Adrenal gland (tissue), 12 donors: ENCODE measurements around the gene CNTNAP1. TPM values are rescaled to one million over a fixed set of nuclear protein-coding genes. Genes with fewer than 3 reads are reported as not detected.
A peak's percentile ranks its signal among the peaks of the same experiment; 100 is the strongest.

Source experiments
- DNase-seq, 7 donors: peaks; one replicate each; pipeline ENCODE4 v3.0.0-alpha.2; 2019 to 2020
- H3K27ac ChIP-seq, 5 donors: fragments of 200-600 bp; sonication (generic) in 4 of 5; 1 replicate in 3 of 5; 2 replicates in 2 of 5; pipeline versions ENCODE4 v1.5.1 to v1.8.0; 2016 to 2020; ENCODE audit warnings: mild to moderate bottlenecking in 1 of 5
- H3K27me3 ChIP-seq: fragments of 200-600 bp; 2 replicates; pipeline ENCODE4 v1.8.0; 2021
- H3K36me3 ChIP-seq, 2 donors: fragments of 200-600 bp; replicated peaks in 1 of 2; 1 replicate in 1 of 2; 2 replicates in 1 of 2; pipeline versions ENCODE4 v1.5.1 to v1.8.0; 2018 to 2022
- H3K4me1 ChIP-seq, 2 donors: fragments of 200-600 bp; replicated peaks in 1 of 2; 1 replicate in 1 of 2; 2 replicates in 1 of 2; pipeline versions ENCODE4 v1.5.1 to v1.8.0; 2018 to 2021
- H3K4me3 ChIP-seq, 4 donors: fragments of 200-600 bp; sonication (generic) in 3 of 4; one replicate each; pipeline ENCODE4 v1.5.1; 2016 to 2018
- H3K9me3 ChIP-seq, 3 donors: fragments of 200-600 bp; sonication (generic) in 1 of 3; replicated peaks in 1 of 3; 1 replicate in 2 of 3; 2 replicates in 1 of 3; pipeline versions ENCODE4 v1.5.1 to v1.8.0; 2016 to 2021
- CTCF ChIP-seq, 6 experiments: fragments of 450-650 bp in 4 of 6; fragments of 200-600 bp in 2 of 6; sonication (generic) in 1 of 6; IDR thresholded peaks; 1 replicate in 5 of 6; 2 replicates in 1 of 6; pipeline versions ENCODE4 v1.5.1 to v1.8.0; 2016 to 2021; ENCODE audit warnings: antibody characterized with exemption in 6 of 6, mild to moderate bottlenecking in 2 of 6, moderate library complexity in 1 of 6
- POLR2A ChIP-seq, 2 donors: fragments of 450-650 bp; IDR thresholded peaks; one replicate each; pipeline ENCODE4 v1.6.1; 2017; ENCODE audit warnings: antibody characterized with exemption in 2 of 2, mild to moderate bottlenecking in 2 of 2, moderate library complexity in 1 of 2
- WGBS, 4 donors: extraction: QIAGEN DNeasy Blood & Tissue Kit in 2 of 4; methylation state at CpG; one replicate each; pipeline versions ENCODE4 v1.1.5 to v1.1.7; 2013 to 2017; 5-methylcytosine and 5-hydroxymethylcytosine counted together
- intact Hi-C, 2 donors: fragments of 100-400 bp; cut with DNase I; formaldehyde crosslinking; loops; one replicate each; pipeline versions ENCODE4 v1.14.1 to v1.15.0; 2022 to 2023
- polyA plus RNA-seq, 3 donors: library from polyadenylated mRNA; stranded (reverse); fragments of 200-250 nt in 2 of 3; fragments of 350-450 nt in 1 of 3; fragmentation: Illumina TruSeq in 1 of 3; extraction: RNeasy Lipid Tissue Mini Kit (QIAGEN cat#74804) in 1 of 3; gene quantifications; one replicate each; pipeline ENCODE4 v1.2.3, GENCODE V29; 2013 to 2014
- total RNA-seq, 9 donors: library from RNA; depleted of rRNA in 4 of 9; stranded (reverse); fragments of >200 nt in 4 of 9; fragments of 120-200 nt in 1 of 9; fragmentation: NEBNext Ultra II Directional in 1 of 9; extraction: Animal tissue kit (Norgen Biotek cat#: 25700) in 1 of 9; gene quantifications; one replicate each; pipeline versions ENCODE4 v1.1.0 to v1.2.4, GENCODE V29; 2013 to 2023
- donor health status: healthy with polysubstance abuse.
- donor health status: Bipolar disorder and iron deficiency.
- donor health status: DM: yes; HTN: yes; CAD: no.
- donor health status: DM: no; HTN: no; CAD: no.
- donor health status: DM: no; HTN: no; CAD: no.
- donor health status: DM: yes; HTN: yes; CAD: no.

The CNTNAP1 gene
- total and polyA plus RNA-seq, 12 donors, result 1.6 to 31.9 (median 4.9) TPM

DNA sequence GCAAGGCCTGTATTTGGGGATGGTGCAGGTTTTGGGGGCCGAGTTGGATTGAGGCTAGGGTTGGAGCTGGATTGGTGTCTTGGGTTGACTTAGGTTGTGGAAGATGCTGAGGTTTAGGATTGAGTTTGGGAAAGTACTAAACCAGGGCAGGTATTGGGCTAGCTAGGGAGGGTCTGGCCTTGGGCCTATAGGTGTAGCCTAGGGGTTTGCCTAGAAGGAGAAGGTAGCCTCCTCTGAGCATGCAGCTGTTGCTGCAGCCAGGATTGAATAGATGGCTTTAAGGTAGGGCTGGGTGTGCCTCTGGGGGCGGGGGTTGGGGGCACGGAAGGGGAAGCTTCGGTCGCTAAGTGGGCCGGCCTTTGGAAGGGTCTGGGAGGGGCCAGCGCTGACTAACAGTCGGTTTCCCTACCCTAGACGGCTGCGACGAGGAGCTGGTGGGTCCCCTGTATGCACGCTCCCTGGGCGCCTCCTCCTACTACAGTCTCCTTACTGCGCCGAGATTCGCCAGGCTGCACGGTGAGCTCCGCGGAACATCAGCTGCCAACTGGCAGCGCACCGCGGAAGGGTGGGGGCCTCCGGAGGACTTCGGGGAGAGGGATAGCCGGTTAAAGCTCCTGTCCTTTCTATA is 1.2 kb downstream of the CNTNAP1 start:
- Histone ChIP-seq H3K36me3 (no peaks in the 10 kb centered on the region), H3K9me3 (no peaks in the 10 kb centered on the region), H3K4me1 (peaks cover 19 to 50% of the 10 kb centered on the region in 2 donors), H3K27me3 (no peaks in the 10 kb centered on the region), H3K4me3 (peak overlapping the region in 1 of 4 donors; percentile 5), H3K27ac (no peak overlapping the region)
- intact Hi-C loops, result loop anchor here in 1 of 2 donors (5.0 kb wide), 2 partner anchors 76 to 101 kb away; partner anchors contain the start of genes RETREG3 and TUBG1
- DNase-seq, result peak in 2 of 7 donors; percentile 34 to 51
- TF ChIP-seq POLR2A (IDR thresholded peaks at IDR 0.05) (no peak), CTCF (IDR thresholded peaks at IDR 0.05) (no peak)
- 6 to 29% (median 14%) methylated on average over 2 to 25 of the region's 25 CpGs for WGBS, 4 donors

GRCh38 chr17:42684929-42685556 is 2.7 kb downstream of the CNTNAP1 start:
- Histone ChIP-seq H3K36me3 (no peaks in the 10 kb centered on the region), H3K4me3 (no peak overlapping the region), H3K9me3 (no peaks in the 10 kb centered on the region), H3K4me1 (peaks cover 8 to 34% of the 10 kb centered on the region in 2 donors), H3K27me3 (no peaks in the 10 kb centered on the region), H3K27ac (no peak overlapping the region)
- WGBS, 4 donors, result 58 to 72% (median 65%) methylated on average over 38 to 50 of the region's 50 CpGs
- TF ChIP-seq CTCF (IDR thresholded peaks at IDR 0.05) (no peak), POLR2A (IDR thresholded peaks at IDR 0.05) (no peak)
- intact Hi-C loops, result loop anchor here in 1 of 2 donors (5.0 kb wide), 2 partner anchors 78 to 103 kb away; partner anchors contain the start of genes RETREG3 and TUBG1
- no peak for DNase-seq

DNA sequence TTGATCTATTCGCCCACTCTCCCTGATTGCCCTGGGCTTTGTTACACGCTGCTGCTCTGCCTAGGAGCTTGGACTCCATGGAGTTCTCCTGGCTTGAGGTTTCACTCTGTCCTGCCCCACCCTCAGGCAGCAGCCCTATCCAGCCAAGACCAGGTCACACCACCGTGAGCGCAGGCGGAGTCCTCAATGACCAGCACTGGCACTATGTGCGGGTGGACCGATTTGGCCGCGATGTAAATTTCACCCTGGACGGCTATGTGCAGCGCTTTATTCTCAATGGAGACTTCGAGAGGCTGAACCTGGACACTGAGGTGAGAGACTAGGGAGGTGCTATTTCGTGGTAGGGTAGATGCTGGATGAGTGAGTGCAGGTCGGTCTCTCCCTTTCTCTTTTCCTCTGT is 3.5 kb downstream of the CNTNAP1 start:
- TF ChIP-seq CTCF (IDR thresholded peaks at IDR 0.05), result no peak
- 70 to 90% (median 77%) methylated on average over 7 to 14 of the region's 14 CpGs for WGBS, 4 donors
- Histone ChIP-seq H3K27ac (no peak overlapping the region), H3K27me3 (no peaks in the 10 kb centered on the region), H3K36me3 (no peaks in the 10 kb centered on the region), H3K9me3 (no peaks in the 10 kb centered on the region), H3K4me1 (peaks cover 8 to 27% of the 10 kb centered on the region in 2 donors), H3K4me3 (no peak overlapping the region)
- intact Hi-C loops, result no loop called here
- no peak for DNase-seq

GRCh38 chr17:42686520-42687128 is 4.3 kb downstream of the CNTNAP1 start:
- Histone ChIP-seq H3K36me3 (no peaks in the 10 kb centered on the region), H3K27ac (no peak overlapping the region), H3K4me3 (no peak overlapping the region), H3K9me3 (no peaks in the 10 kb centered on the region), H3K4me1 (peaks cover 8 to 21% of the 10 kb centered on the region in 2 donors), H3K27me3 (no peaks in the 10 kb centered on the region)
- no peak for TF ChIP-seq POLR2A (IDR thresholded peaks at IDR 0.05)
- no peak for TF ChIP-seq CTCF (IDR thresholded peaks at IDR 0.05)
- no peak for DNase-seq
- WGBS, 4 donors, result 66 to 77% (median 68%) methylated on average over 32 of the region's 32 CpGs
- intact Hi-C loops, result no loop called here
